ENCODE data around the gene ELFN2. TPM values are rescaled to one million over a fixed set of nuclear protein-coding genes. Genes with fewer than 3 reads are reported as not detected.
A peak's percentile ranks its signal among the peaks of the same experiment; 100 is the strongest.

The ELFN2 gene
- total RNA-seq, 6 experiments from 2014 or later, result 0.07 to 0.93 (median 0.49) TPM

DNA sequence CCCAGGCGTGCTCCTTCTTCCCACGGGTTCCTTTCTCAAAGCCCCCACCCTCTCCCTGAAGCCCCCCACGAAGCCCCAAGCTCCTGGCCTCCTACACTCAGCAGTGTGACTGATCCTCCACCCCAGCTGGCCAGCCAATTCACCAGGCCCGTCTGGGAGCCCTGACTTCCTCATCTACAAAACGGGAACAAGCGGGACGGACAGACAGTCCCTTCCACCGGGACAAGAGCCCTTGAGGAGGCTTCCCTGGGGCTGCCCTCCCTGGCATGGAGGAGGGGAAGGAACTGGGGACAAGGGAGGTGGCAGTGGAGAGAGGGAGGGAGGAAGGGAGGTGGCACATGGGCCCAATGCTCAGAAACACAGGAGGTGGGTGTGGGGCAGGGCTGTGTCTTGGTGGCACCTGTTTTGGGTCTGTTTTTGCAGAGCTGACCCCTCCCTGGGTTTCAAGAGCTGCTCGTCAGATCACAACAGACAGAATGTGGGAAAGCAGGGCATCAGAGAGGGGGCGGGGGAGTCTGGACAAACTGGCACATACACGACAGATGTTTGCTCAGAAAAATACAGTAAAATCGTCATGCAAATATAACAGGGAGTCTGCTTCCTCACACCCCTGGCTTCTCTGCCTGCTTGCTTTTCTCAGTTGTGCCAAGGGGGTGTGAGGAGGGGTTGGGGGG, 56.8 kb downstream of the ELFN2 start:
- H3K27ac ChIP-seq, result no peak overlapping the region
- intact Hi-C loops (cut with DNase I), result no loop called here
- ATAC-seq, result peak; percentile 11 to 47 (median 33)
- whole genome bisulfite sequencing (ENCODE audit: insufficient coverage, low coverage, low lambda C conversion rate, missing lambda C conversion rate), result 58% methylated on average over 9 of the region's 12 CpGs
- no peak overlapping the region for H3K4me3 ChIP-seq
- DNase-seq, result peak in 1 of 3 donors; percentile 37
- no peaks in the 10 kb centered on the region for H3K27me3 ChIP-seq
- H3K9me3 ChIP-seq, result no peaks in the 10 kb centered on the region
- H3K4me1 ChIP-seq, result peaks cover 0 to 10% (median 0%) of the 10 kb centered on the region in 4 donors
- no peaks in the 10 kb centered on the region for H3K36me3 ChIP-seq
- TF ChIP-seq, protein P1, sequence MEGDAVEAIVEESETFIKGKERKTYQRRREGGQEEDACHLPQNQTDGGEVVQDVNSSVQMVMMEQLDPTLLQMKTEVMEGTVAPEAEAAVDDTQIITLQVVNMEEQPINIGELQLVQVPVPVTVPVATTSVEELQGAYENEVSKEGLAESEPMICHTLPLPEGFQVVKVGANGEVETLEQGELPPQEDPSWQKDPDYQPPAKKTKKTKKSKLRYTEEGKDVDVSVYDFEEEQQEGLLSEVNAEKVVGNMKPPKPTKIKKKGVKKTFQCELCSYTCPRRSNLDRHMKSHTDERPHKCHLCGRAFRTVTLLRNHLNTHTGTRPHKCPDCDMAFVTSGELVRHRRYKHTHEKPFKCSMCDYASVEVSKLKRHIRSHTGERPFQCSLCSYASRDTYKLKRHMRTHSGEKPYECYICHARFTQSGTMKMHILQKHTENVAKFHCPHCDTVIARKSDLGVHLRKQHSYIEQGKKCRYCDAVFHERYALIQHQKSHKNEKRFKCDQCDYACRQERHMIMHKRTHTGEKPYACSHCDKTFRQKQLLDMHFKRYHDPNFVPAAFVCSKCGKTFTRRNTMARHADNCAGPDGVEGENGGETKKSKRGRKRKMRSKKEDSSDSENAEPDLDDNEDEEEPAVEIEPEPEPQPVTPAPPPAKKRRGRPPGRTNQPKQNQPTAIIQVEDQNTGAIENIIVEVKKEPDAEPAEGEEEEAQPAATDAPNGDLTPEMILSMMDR (IDR thresholded peaks at IDR 0.05), result no peak
- no peak for TF ChIP-seq POLR2A (IDR thresholded peaks at IDR 0.05)

DNA sequence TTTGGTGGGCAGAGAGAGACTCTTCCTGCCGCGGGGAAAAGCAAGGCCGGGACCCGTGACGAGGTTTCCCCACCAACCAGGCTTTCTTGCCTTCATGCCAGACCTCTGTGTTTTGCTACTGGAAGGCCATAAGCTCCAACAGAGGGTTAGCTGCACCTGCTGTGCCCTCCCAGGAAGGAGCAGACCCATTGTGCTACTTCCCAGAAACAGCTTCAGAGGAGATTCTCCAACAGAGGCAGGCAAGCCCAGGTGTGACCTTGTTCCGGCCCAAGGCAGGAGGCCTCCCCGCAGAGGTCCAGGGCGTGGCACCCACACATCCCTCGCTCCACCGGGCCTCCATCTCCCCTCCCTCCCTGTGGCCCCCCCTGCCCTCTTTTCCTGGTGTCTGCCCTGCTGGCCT, 57.8 kb downstream of the ELFN2 start:
- ATAC-seq (no peak), DNase-seq (no peak)
- Histone ChIP-seq H3K27ac (no peak overlapping the region), H3K36me3 (no peaks in the 10 kb centered on the region), H3K9me3 (no peaks in the 10 kb centered on the region), H3K27me3 (no peaks in the 10 kb centered on the region), H3K4me3 (no peak overlapping the region), H3K4me1 (peaks cover 0 to 10% (median 0%) of the 10 kb centered on the region in 4 donors)
- WGBS (ENCODE audit: insufficient coverage, low coverage, low lambda C conversion rate, missing lambda C conversion rate), result no CpG with 5 or more reads among the region's 10 CpGs
- intact Hi-C loops (cut with DNase I), result no loop called here
- TF ChIP-seq, protein P1 (IDR thresholded peaks at IDR 0.05), result no peak
- no peak for TF ChIP-seq POLR2A (IDR thresholded peaks at IDR 0.05)

DNA sequence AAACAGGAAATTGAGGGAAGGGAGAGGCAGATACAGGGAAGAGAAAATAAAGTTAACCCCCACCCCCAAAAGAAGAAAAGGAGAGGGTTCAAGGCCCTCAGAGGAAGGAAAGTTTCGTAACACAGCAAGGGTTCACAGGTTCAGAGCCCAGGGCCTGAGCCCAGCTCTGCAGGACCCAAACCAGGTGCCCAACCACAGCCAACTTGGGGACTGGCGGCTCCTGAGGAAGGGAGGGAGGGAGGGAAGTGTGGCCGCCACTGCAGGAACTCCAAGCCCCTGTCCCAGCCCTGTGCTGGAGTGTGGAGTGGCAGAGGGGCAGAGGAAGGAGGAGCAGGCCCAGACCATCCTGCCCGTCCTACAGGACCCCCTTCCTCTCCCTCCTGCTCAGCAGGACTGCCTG, 59.2 kb downstream of the ELFN2 start:
- H3K27me3 ChIP-seq, result no peaks in the 10 kb centered on the region
- H3K9me3 ChIP-seq, result no peaks in the 10 kb centered on the region
- DNase-seq, result no peak
- H3K4me3 ChIP-seq, result no peak overlapping the region
- intact Hi-C loops (cut with DNase I), result no loop called here
- no peak overlapping the region for H3K27ac ChIP-seq
- TF ChIP-seq, protein P1 (IDR thresholded peaks at IDR 0.05), result no peak
- no peak for TF ChIP-seq POLR2A (IDR thresholded peaks at IDR 0.05)
- peaks cover 0 to 10% (median 0%) of the 10 kb centered on the region in 4 donors for H3K4me1 ChIP-seq
- 50% methylated on average over 2 of the region's 4 CpGs for WGBS (ENCODE audit: insufficient coverage, low coverage, low lambda C conversion rate, missing lambda C conversion rate)
- ATAC-seq, result peak in 2 of 4 donors; percentile 34 to 79
- no peaks in the 10 kb centered on the region for H3K36me3 ChIP-seq

DNA sequence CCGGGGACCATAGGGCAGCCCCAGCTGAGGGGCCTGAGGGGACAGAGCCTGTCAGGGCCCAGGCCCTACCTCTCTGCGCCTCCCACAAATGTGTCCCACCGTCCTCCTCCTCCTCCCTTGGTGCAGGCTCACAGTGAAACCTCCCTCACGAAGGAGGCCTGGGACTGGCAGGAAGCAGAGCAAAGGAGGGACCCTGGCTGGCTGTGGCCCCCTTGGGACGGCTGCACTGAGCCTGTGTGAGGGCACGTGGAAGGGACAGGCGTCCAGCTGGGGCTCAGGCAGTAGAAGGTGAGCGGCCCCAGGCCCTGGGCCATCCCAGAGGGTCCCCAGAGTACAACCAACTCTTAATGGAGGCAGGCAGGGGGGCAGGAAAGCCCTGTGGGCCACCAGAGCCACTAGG, 60.7 kb downstream of the ELFN2 start:
- WGBS (ENCODE audit: insufficient coverage, low coverage, low lambda C conversion rate, missing lambda C conversion rate), result 53% methylated on average over 2 of the region's 8 CpGs
- no peak overlapping the region for H3K27ac ChIP-seq
- ATAC-seq, result no peak
- H3K36me3 ChIP-seq, result no peaks in the 10 kb centered on the region
- intact Hi-C loops (cut with DNase I), result no loop called here
- peaks cover 0 to 10% (median 0%) of the 10 kb centered on the region in 4 donors for H3K4me1 ChIP-seq
- H3K27me3 ChIP-seq, result no peaks in the 10 kb centered on the region
- no peak overlapping the region for H3K4me3 ChIP-seq
- DNase-seq, result no peak
- H3K9me3 ChIP-seq, result no peaks in the 10 kb centered on the region
- TF ChIP-seq POLR2A (IDR thresholded peaks at IDR 0.05), result no peak
- TF ChIP-seq, protein P1 (IDR thresholded peaks at IDR 0.05), result no peak

All from right lobe of liver (tissue), 6 donors.